Neural cell (in vitro differentiated cells): ENCODE measurements around the gene MVB12A. TPM values are rescaled to one million over a fixed set of nuclear protein-coding genes. Genes with fewer than 3 reads are reported as not detected.
A peak's percentile ranks its signal among the peaks of the same experiment; 100 is the strongest.

Experiments
- H2AFZ ChIP-seq: fragments of 200-600, 300-800 bp; sonication (generic), shearing (Covaris generic); 2 replicates; pipeline ENCODE4 v1.6.0; 2014; ENCODE audit warnings: low read depth, mild to moderate bottlenecking, antibody characterized with exemption, low read length, moderate library complexity
- H3F3A ChIP-seq: fragments of 200-600 bp; shearing (Covaris generic); 2 replicates; pipeline ENCODE4 v1.6.1; 2016; ENCODE audit warnings: mild to moderate bottlenecking, moderate library complexity, mixed read lengths, antibody characterized with exemption, low read length; ENCODE audit not compliant: insufficient read depth, poor library complexity, severe bottlenecking
- H3K27ac ChIP-seq: fragments of 200-600, 300-800 bp; sonication (generic), shearing (Covaris generic); 2 replicates; pipeline ENCODE4 v1.5.1; 2014; ENCODE audit warnings: mild to moderate bottlenecking, low read length, moderate library complexity
- H3K27me3 ChIP-seq: fragments of 300-800, 200-600 bp; sonication (generic), shearing (Covaris generic); 2 replicates; pipeline ENCODE4 v1.6.0; 2014; ENCODE audit warnings: mild to moderate bottlenecking, low read depth, low read length, moderate library complexity; ENCODE audit not compliant: insufficient read depth
- H3K36me3 ChIP-seq: fragments of 300-800, 200-600 bp; sonication (generic), shearing (Covaris generic); 2 replicates; pipeline ENCODE4 v1.5.1; 2014; ENCODE audit warnings: mild to moderate bottlenecking, antibody characterized with exemption, low read length, moderate library complexity; ENCODE audit not compliant: insufficient read depth
- H3K4me2 ChIP-seq: fragments of 300-800, 200-600 bp; sonication (generic), shearing (Covaris generic); 2 replicates; pipeline ENCODE4 v1.6.0; 2014; ENCODE audit warnings: mild to moderate bottlenecking, low read length
- H3K4me3 ChIP-seq: fragments of 300-800, 200-600 bp; sonication (generic), shearing (Covaris generic); 2 replicates; pipeline ENCODE4 v1.5.1; 2014; ENCODE audit warnings: mild to moderate bottlenecking, low read length, moderate library complexity
- H3K79me2 ChIP-seq: fragments of 200-600 bp; shearing (Covaris generic); replicated peaks from 2 replicates; pipeline ENCODE4 v1.6.0; 2014; ENCODE audit warnings: mild to moderate bottlenecking, low read length, moderate library complexity; ENCODE audit not compliant: insufficient read depth
- H3K9ac ChIP-seq: fragments of 300-800, 200-600 bp; sonication (generic), shearing (Covaris generic); 2 replicates; pipeline ENCODE4 v1.6.1; 2016; ENCODE audit warnings: mild to moderate bottlenecking, low read length, mixed read lengths
- H3K9me2 ChIP-seq: fragments of 200-600 bp; shearing (Covaris generic); 2 replicates; pipeline ENCODE4 v1.6.1; 2016; ENCODE audit warnings: mild to moderate bottlenecking, low read length, mixed read lengths; ENCODE audit not compliant: insufficient read depth
- H3K9me3 ChIP-seq: fragments of 200-600, 300-800 bp; sonication (generic), shearing (Covaris generic); 2 replicates; pipeline ENCODE4 v1.6.1; 2016; ENCODE audit warnings: mild to moderate bottlenecking, mixed run types, low read length, moderate library complexity, mixed read lengths
- H4K20me1 ChIP-seq: fragments of 200-600 bp; shearing (Covaris generic); 2 replicates; pipeline ENCODE4 v1.6.1; 2016; ENCODE audit warnings: mild to moderate bottlenecking, mixed run types; ENCODE audit not compliant: insufficient read depth
- EP300 ChIP-seq: fragments of 450-650 bp; conservative IDR thresholded peaks from 2 replicates; pipeline ENCODE4 v1.6.1; 2014; ENCODE audit warnings: antibody characterized with exemption, mild to moderate bottlenecking, moderate library complexity; ENCODE audit not compliant: poor library complexity, severe bottlenecking
- MXI1 ChIP-seq: fragments of 450-650 bp; conservative IDR thresholded peaks from 2 replicates; pipeline ENCODE4 v1.6.1; 2014; ENCODE audit warnings: antibody characterized with exemption, mild to moderate bottlenecking; ENCODE audit not compliant: poor library complexity, severe bottlenecking
- SMC3 ChIP-seq: fragments of 450-650 bp; conservative IDR thresholded peaks from 2 replicates; pipeline ENCODE4 v1.6.1; 2014; ENCODE audit warnings: antibody characterized with exemption, mild to moderate bottlenecking, moderate library complexity; ENCODE audit not compliant: poor library complexity
- TAF1 ChIP-seq: IDR thresholded peaks from 2 replicates; pipeline ENCODE4 v1.6.1; 2012; ENCODE audit warnings: low read depth
- polyA plus RNA-seq: library from polyadenylated mRNA; depleted of rRNA; stranded (reverse); fragments of >200 nt; gene quantifications from 2 replicates; pipeline ENCODE4 v1.2.3, GENCODE V29; 2014
- TF ChIP-seq, protein P1 (sequence below): IDR thresholded peaks from 2 replicates; pipeline ENCODE4 v1.6.1; 2012; ENCODE audit warnings: borderline replicate concordance
- TF ChIP-seq, protein P2 (sequence below): fragments of 450-650 bp; IDR thresholded peaks from 2 replicates; pipeline ENCODE4 v1.5.1; 2014; ENCODE audit warnings: antibody characterized with exemption, mild to moderate bottlenecking, moderate library complexity; ENCODE audit not compliant: poor library complexity, severe bottlenecking

Gene MVB12A
- polyA plus RNA-seq, 1 donor from 2014 or later = 43.8 TPM

DNA sequence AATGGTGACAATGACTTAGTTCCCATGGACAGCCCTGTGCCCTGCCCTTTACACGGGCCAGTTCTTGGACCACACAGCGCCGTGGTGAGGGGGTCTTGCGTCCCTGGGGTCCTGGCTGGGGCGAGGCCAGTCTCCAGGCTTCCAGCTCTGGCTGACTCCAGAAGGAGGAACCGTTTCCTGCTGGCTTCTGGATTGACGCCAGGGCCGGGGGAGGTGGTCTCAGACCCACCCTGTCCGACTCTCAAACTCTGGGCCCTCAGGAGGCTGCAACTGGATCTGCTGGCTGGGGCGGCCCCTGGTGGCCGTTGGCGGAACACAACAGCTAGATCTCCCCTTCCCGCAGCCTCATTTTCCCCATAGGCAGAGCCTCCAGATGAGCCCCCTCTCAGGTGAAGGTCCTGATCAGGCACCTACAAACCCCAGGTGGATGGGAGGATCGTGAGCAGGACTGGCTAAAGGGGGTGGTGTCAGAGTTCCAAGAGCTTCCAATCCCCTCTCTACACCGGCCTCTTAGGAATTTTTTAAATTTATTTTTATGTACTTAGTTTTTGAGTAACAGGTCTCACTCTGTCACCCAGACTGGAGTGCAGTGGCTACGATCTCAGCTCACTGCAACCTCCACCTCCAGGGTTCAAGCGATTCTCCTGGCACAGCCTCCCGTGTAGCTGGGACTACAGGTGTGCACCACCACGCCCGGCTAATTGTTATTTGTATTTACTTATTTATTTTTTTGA lies 33.8 kb upstream of the MVB12A start:
- no peak overlapping the region for H2AFZ ChIP-seq
- H3K9me3 ChIP-seq = peaks cover 5% of the 10 kb centered on the region
- no peaks in the 10 kb centered on the region for H3F3A ChIP-seq
- no peak overlapping the region for H3K27ac ChIP-seq
- no peaks in the 10 kb centered on the region for H3K79me2 ChIP-seq
- no peaks in the 10 kb centered on the region for H3K9me2 ChIP-seq
- no peaks in the 10 kb centered on the region for H3K36me3 ChIP-seq
- H3K9ac ChIP-seq = no peak overlapping the region
- no peaks in the 10 kb centered on the region for H4K20me1 ChIP-seq
- TF ChIP-seq EP300 = no peak
- no peak for TF ChIP-seq TAF1
- TF ChIP-seq, protein P1, sequence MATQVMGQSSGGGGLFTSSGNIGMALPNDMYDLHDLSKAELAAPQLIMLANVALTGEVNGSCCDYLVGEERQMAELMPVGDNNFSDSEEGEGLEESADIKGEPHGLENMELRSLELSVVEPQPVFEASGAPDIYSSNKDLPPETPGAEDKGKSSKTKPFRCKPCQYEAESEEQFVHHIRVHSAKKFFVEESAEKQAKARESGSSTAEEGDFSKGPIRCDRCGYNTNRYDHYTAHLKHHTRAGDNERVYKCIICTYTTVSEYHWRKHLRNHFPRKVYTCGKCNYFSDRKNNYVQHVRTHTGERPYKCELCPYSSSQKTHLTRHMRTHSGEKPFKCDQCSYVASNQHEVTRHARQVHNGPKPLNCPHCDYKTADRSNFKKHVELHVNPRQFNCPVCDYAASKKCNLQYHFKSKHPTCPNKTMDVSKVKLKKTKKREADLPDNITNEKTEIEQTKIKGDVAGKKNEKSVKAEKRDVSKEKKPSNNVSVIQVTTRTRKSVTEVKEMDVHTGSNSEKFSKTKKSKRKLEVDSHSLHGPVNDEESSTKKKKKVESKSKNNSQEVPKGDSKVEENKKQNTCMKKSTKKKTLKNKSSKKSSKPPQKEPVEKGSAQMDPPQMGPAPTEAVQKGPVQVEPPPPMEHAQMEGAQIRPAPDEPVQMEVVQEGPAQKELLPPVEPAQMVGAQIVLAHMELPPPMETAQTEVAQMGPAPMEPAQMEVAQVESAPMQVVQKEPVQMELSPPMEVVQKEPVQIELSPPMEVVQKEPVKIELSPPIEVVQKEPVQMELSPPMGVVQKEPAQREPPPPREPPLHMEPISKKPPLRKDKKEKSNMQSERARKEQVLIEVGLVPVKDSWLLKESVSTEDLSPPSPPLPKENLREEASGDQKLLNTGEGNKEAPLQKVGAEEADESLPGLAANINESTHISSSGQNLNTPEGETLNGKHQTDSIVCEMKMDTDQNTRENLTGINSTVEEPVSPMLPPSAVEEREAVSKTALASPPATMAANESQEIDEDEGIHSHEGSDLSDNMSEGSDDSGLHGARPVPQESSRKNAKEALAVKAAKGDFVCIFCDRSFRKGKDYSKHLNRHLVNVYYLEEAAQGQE = no peak
- TF ChIP-seq, protein P2, sequence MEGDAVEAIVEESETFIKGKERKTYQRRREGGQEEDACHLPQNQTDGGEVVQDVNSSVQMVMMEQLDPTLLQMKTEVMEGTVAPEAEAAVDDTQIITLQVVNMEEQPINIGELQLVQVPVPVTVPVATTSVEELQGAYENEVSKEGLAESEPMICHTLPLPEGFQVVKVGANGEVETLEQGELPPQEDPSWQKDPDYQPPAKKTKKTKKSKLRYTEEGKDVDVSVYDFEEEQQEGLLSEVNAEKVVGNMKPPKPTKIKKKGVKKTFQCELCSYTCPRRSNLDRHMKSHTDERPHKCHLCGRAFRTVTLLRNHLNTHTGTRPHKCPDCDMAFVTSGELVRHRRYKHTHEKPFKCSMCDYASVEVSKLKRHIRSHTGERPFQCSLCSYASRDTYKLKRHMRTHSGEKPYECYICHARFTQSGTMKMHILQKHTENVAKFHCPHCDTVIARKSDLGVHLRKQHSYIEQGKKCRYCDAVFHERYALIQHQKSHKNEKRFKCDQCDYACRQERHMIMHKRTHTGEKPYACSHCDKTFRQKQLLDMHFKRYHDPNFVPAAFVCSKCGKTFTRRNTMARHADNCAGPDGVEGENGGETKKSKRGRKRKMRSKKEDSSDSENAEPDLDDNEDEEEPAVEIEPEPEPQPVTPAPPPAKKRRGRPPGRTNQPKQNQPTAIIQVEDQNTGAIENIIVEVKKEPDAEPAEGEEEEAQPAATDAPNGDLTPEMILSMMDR = peak; percentile 47
- H3K27me3 ChIP-seq = peaks cover 12% of the 10 kb centered on the region
- no peak overlapping the region for H3K4me3 ChIP-seq
- H3K4me2 ChIP-seq = no peak overlapping the region

DNA sequence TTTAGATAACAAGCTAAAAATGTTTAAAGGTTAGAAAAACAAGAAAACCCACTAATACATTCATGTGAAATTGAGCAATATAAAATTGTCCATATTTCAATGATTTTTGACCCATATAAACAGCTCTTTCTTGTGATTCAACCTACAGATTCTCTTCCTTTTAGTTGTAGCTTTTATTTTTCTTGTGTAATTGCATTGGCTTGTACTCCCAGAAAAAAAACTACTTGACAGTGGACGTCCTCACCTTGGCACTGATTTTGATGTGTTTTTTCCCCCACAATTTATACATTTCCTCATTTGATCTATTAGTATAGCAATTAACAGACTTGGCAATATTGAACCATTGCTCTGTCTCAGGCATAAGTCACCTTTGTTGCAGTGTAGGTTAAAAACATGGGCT lies 30.6 kb upstream of the MVB12A start:
- Histone ChIP-seq H3K9me2 (no peaks in the 10 kb centered on the region), H3K9ac (no peak overlapping the region), H3K27me3 (peaks cover 15% of the 10 kb centered on the region), H4K20me1 (no peaks in the 10 kb centered on the region), H2AFZ (no peak overlapping the region), H3K4me2 (no peak overlapping the region), H3K27ac (no peak overlapping the region), H3K4me3 (no peak overlapping the region), H3K36me3 (no peaks in the 10 kb centered on the region), H3K9me3 (peaks cover 5% of the 10 kb centered on the region), H3F3A (no peaks in the 10 kb centered on the region), H3K79me2 (no peaks in the 10 kb centered on the region)
- no peak for TF ChIP-seq MXI1
- TF ChIP-seq SMC3 = no peak
- TF ChIP-seq, protein P1 = no peak
